Urinary bladder (tissue), 4 donors: Measurements from ENCODE around the gene SIRPB2. TPM values are rescaled to one million over a fixed set of nuclear protein-coding genes. Genes with fewer than 3 reads are reported as not detected.

ENCODE experiments used
- DNase-seq: peaks from one replicate; pipeline ENCODE4 v3.0.0-alpha.2; 2015; ENCODE audit errors: extremely low spot score
- H3K27ac ChIP-seq: one replicate; pipeline ENCODE4 v1.5.1; 2013; ENCODE audit warnings: low read depth, mild to moderate bottlenecking, moderate library complexity
- H3K36me3 ChIP-seq: one replicate; pipeline ENCODE4 v1.6.1; 2013; ENCODE audit warnings: mild to moderate bottlenecking, moderate library complexity; ENCODE audit not compliant: insufficient read depth
- H3K4me1 ChIP-seq: one replicate; pipeline ENCODE4 v1.6.1; 2013; ENCODE audit warnings: mild to moderate bottlenecking, moderate library complexity; ENCODE audit not compliant: insufficient read depth
- H3K4me3 ChIP-seq: one replicate; pipeline ENCODE4 v1.5.1; 2013; ENCODE audit warnings: low read depth, low read length
- WGBS: extraction: QIAGEN DNeasy Blood & Tissue Kit; methylation state at CpG from one replicate; pipeline ENCODE4 v1.1.7; 2013; 5-methylcytosine and 5-hydroxymethylcytosine counted together
- polyA plus RNA-seq: library from polyadenylated mRNA; stranded (reverse); fragments of 200-250 nt; gene quantifications from one replicate; pipeline ENCODE4 v1.2.3, GENCODE V29; 2013
- total RNA-seq: library from RNA; depleted of rRNA; stranded (reverse); fragments of >200 nt; gene quantifications from one replicate; pipeline ENCODE4 v1.2.3, GENCODE V29; 2014
- donor health status: healthy with polysubstance abuse.
- donor health status: healthy.

Gene SIRPB2
- total and polyA plus RNA-seq, 2 donors, result 1.2 to 3.3 TPM

GRCh38 chr20:1462834-1463233 is 28.4 kb downstream of the SIRPB2 start:
- Histone ChIP-seq H3K4me1 (no peaks in the 10 kb centered on the region), H3K4me3 (no peak overlapping the region), H3K27ac (no peak overlapping the region), H3K36me3 (no peaks in the 10 kb centered on the region)
- WGBS, result 86% methylated on average over 3 of the region's 3 CpGs
- DNase-seq, result no peak

GRCh38 chr20:1462001-1462400 is 29.2 kb downstream of the SIRPB2 start:
- no peaks in the 10 kb centered on the region for H3K36me3 ChIP-seq
- no peak for DNase-seq
- H3K4me3 ChIP-seq, result no peak overlapping the region
- H3K4me1 ChIP-seq, result no peaks in the 10 kb centered on the region
- no peak overlapping the region for H3K27ac ChIP-seq
- WGBS, result 94% methylated on average over 3 of the region's 3 CpGs

GRCh38 chr20:1460275-1460674 is 30.9 kb downstream of the SIRPB2 start:
- DNase-seq, result no peak
- no peak overlapping the region for H3K27ac ChIP-seq
- H3K36me3 ChIP-seq, result peaks cover 2% of the 10 kb centered on the region
- H3K4me3 ChIP-seq, result no peak overlapping the region
- no peaks in the 10 kb centered on the region for H3K4me1 ChIP-seq
- WGBS, result 94% methylated on average over 2 of the region's 2 CpGs

GRCh38 chr20:1457992-1458391 is 33.2 kb downstream of the SIRPB2 start:
- Histone ChIP-seq H3K4me3 (no peak overlapping the region), H3K4me1 (no peaks in the 10 kb centered on the region), H3K36me3 (peaks cover 7% of the 10 kb centered on the region), H3K27ac (no peak overlapping the region)
- no peak for DNase-seq
- WGBS, result 96% methylated on average over 2 of the region's 2 CpGs

DNA sequence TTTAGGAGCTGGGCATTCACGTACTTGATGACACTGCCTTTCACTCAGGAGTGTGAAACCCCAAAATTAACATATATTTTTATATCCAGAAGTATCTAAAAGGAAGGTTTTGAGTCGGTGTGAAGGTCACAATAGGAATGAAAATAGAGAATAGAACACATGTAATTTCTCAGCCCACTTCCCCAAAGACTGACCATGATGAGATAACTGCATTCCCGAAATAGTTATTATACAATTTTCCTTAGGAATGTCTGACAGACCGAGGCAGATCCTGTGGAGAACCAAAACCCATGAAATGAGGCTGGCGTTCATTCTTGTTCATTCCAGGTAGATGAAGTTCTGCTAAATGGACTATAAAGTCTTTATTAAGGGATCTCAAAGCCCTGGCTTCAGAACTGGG is 34.9 kb downstream of the SIRPB2 start:
- Histone ChIP-seq H3K27ac (no peak overlapping the region), H3K36me3 (peaks cover 12% of the 10 kb centered on the region), H3K4me3 (no peak overlapping the region), H3K4me1 (no peaks in the 10 kb centered on the region)
- no peak for DNase-seq
- WGBS, result 75% methylated on average over 5 of the region's 5 CpGs

DNA sequence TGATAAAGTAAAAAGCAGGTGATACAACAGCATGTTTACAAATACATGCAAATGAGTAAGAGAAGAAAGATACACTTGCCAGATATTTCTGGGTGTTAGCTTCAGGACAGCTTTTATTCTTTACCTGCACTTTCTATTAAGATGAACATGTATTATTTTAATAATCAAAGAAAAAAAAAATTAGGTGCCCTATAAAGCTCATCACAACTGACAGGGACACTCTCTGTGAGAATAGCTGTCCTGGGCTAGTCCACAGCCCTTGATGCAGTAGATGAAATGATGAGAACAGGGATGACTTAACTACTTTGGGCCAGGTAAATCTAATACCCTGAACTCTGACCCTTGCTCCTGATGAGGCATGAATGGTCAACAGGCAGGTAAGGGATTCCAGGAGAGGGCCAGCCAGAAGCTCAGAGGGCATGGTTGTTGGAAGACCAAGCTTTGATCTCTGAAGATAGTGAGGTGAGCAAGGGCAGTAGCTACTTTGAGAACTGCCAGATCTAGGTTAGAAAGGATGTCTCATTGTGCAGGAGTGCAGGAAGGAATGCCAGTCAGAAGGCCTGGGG is 40.2 kb downstream of the SIRPB2 start:
- Histone ChIP-seq H3K27ac (no peak overlapping the region), H3K4me3 (no peak overlapping the region), H3K4me1 (no peaks in the 10 kb centered on the region), H3K36me3 (peaks cover 15% of the 10 kb centered on the region)
- DNase-seq, result no peak

- 95% methylated on average over 6 of the region's 6 CpGs for WGBS
- no peak overlapping the region for H3K27ac ChIP-seq
- peaks cover 14% of the 10 kb centered on the region for H3K36me3 ChIP-seq
- DNase-seq, result no peak
- H3K4me1 ChIP-seq, result no peaks in the 10 kb centered on the region
- no peak overlapping the region for H3K4me3 ChIP-seq
Observed at GRCh38 chr20:1449370-1449769, 41.9 kb downstream of the SIRPB2 start.

- H3K4me1 ChIP-seq, result no peaks in the 10 kb centered on the region
- DNase-seq, result no peak
- no peak overlapping the region for H3K27ac ChIP-seq
- 88% methylated on average over 4 of the region's 4 CpGs for WGBS
- H3K4me3 ChIP-seq, result no peak overlapping the region
- H3K36me3 ChIP-seq, result peaks cover 13% of the 10 kb centered on the region
Observed at GRCh38 chr20:1448081-1448620, 43.1 kb downstream of the SIRPB2 start.

GRCh38 chr20:1446536-1446935 is 44.7 kb downstream of the SIRPB2 start:
- H3K27ac ChIP-seq, result no peak overlapping the region
- 98% methylated on average over 1 of the region's 1 CpG for WGBS
- H3K4me1 ChIP-seq, result no peaks in the 10 kb centered on the region
- H3K4me3 ChIP-seq, result no peak overlapping the region
- no peak for DNase-seq
- H3K36me3 ChIP-seq, result peaks cover 12% of the 10 kb centered on the region

DNA sequence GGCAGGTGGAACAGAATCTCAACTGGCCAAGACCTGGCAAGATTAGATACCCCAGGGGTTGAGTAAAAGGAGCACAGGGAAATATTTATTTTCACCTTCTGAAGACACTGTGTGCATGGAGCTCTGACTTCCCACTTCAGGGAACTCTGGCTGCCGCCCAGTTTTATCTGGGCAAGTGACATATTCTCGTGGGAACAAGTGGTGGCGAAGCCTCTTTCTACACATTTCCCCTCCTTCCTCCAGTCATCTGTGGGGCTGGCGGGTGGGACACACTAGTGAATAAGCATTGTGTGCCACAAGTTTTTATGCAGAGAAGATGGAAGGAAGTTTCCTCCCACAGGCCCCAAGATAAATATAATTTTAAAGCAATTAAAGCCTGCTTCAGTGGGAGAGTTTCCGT is 48.1 kb downstream of the SIRPB2 start:
- Histone ChIP-seq H3K36me3 (peaks cover 5% of the 10 kb centered on the region), H3K27ac (no peak overlapping the region), H3K4me3 (no peak overlapping the region), H3K4me1 (no peaks in the 10 kb centered on the region)
- DNase-seq, result no peak
- 77% methylated on average over 5 of the region's 5 CpGs for WGBS

DNA sequence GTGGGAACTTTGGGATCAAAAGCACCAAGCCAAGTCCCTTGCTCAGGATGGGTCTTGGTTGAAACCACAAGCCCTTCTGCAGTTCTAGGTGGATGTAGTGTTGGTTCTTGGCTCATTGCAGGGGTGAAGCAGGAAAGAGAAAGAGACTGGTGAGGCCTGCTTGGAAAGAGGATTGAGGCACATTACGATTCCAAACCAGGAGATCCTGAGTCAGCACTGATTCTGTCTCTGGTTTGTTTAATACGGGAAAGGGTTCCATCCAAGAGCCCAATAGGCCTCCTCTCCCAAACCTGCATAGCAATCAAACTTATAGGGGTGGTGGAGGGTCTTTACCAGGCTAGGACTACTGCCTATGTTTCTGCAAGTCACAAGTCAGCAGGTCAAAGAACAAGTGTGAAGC is 48.9 kb downstream of the SIRPB2 start:
- H3K36me3 ChIP-seq, result peaks cover 5% of the 10 kb centered on the region
- H3K27ac ChIP-seq, result no peak overlapping the region
- DNase-seq, result no peak
- H3K4me3 ChIP-seq, result no peak overlapping the region
- WGBS, result 87% methylated on average over 2 of the region's 2 CpGs
- no peaks in the 10 kb centered on the region for H3K4me1 ChIP-seq

- H3K36me3 ChIP-seq, result peaks cover 5% of the 10 kb centered on the region
- 78% methylated on average over 3 of the region's 3 CpGs for WGBS
- DNase-seq, result no peak
Observed at GRCh38 chr20:1441133-1441532, 50.1 kb downstream of the SIRPB2 start.

DNA sequence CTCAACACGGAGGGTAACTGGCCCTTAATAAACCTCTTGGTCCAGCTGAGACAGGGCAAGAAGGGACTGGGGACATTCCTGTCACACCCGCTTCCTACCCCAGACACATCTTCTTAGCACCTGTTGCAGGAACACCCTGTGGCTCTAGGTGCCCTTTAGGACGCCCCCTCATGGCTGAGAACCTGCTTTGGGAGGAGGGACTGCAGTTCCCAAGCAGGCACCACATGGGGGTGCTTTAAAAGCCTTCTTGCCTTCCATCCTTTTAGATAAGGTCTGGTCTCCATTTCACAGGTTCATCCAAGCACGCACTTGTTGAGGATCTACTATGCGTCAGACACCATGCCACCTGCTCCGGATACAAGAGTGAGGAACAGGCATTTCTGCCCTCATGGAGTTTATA is 51.2 kb downstream of the SIRPB2 start:
- no peaks in the 10 kb centered on the region for H3K4me1 ChIP-seq
- no peak overlapping the region for H3K27ac ChIP-seq
- peaks cover 5% of the 10 kb centered on the region for H3K36me3 ChIP-seq
- 80% methylated on average over 6 of the region's 6 CpGs for WGBS
- DNase-seq, result no peak
- no peak overlapping the region for H3K4me3 ChIP-seq

More at GRCh38 chr20:1441133-1441532, 50.1 kb downstream of the SIRPB2 start:
- H3K4me3 ChIP-seq, result no peak overlapping the region
- H3K27ac ChIP-seq, result no peak overlapping the region
- H3K4me1 ChIP-seq, result no peaks in the 10 kb centered on the region

- WGBS, result 51% methylated on average over 1 of the region's 1 CpG
- no peak for DNase-seq
- H3K36me3 ChIP-seq, result peaks cover 2% of the 10 kb centered on the region
- H3K4me3 ChIP-seq, result no peak overlapping the region
- no peaks in the 10 kb centered on the region for H3K4me1 ChIP-seq
- no peak overlapping the region for H3K27ac ChIP-seq
Observed at GRCh38 chr20:1438361-1438760, 52.9 kb downstream of the SIRPB2 start.
